Raji (cell line): Measurements from ENCODE around the gene CHRDL2.

ENCODE experiments used
- POLR2A ChIP-seq: IDR thresholded peaks from 2 replicates; pipeline ENCODE4 v1.6.1; 2011; ENCODE audit warnings: low read depth, low read length, control low read depth; ENCODE audit not compliant: insufficient read depth

CHRDL2 gene

GRCh38 chr11:74672332-74672955, 58.8 kb downstream of the CHRDL2 start:
- TF ChIP-seq POLR2A, result no peak

- no peak for TF ChIP-seq POLR2A
Measured at GRCh38 chr11:74671520-74672196, 59.6 kb downstream of the CHRDL2 start.

- no peak for TF ChIP-seq POLR2A
Measured at GRCh38 chr11:74670171-74670570, 61.1 kb downstream of the CHRDL2 start.

- no peak for TF ChIP-seq POLR2A
Measured at GRCh38 chr11:74669211-74670160, 61.7 kb downstream of the CHRDL2 start.

- TF ChIP-seq POLR2A, result no peak
Measured at GRCh38 chr11:74663315-74663714, 67.9 kb downstream of the CHRDL2 start.

- TF ChIP-seq POLR2A, result no peak
Measured at GRCh38 chr11:74662487-74663103, 68.6 kb downstream of the CHRDL2 start.

- no peak for TF ChIP-seq POLR2A
Measured at GRCh38 chr11:74654976-74655375, 76.2 kb downstream of the CHRDL2 start.

- no peak for TF ChIP-seq POLR2A
Measured at GRCh38 chr11:74650498-74650897, 80.7 kb downstream of the CHRDL2 start.

- TF ChIP-seq POLR2A, result no peak
Measured at GRCh38 chr11:74648894-74649293, 82.3 kb downstream of the CHRDL2 start.

GRCh38 chr11:74647831-74648230, 83.4 kb downstream of the CHRDL2 start:
- TF ChIP-seq POLR2A, result no peak

- no peak for TF ChIP-seq POLR2A
Measured at GRCh38 chr11:74647404-74647803, 83.8 kb downstream of the CHRDL2 start.

- no peak for TF ChIP-seq POLR2A
Measured at GRCh38 chr11:74646954-74647353, 84.3 kb downstream of the CHRDL2 start.
